Measurements from ENCODE around the gene CSMD2.

- TF ChIP-seq CTCF (IDR thresholded peaks at IDR 0.05) (no peak), POLR2A (IDR thresholded peaks at IDR 0.05) (no peak)
Measured at GRCh38 chr1:33792651-33793050, 372.4 kb downstream of the CSMD2 start.
